HEK293 (cell line): ENCODE results near the gene MXD4.
A peak's percentile ranks its signal among the peaks of the same experiment; 100 is the strongest.

Experiments
- CTCF ChIA-PET: fragments of 350-600 bp; formaldehyde crosslinking; extraction: SDS; loops from one replicate; lab custom pipeline; 2021; ENCODE audit warnings: antibody characterized with exemption; lab: Yijun Ruan, JAX
- POLR2A ChIA-PET: fragments of 300-600 bp; formaldehyde crosslinking; extraction: SDS; loops from one replicate; lab custom pipeline; 2020; ENCODE audit warnings: antibody characterized with exemption, inconsistent platforms; lab: Yijun Ruan, JAX
- H3K27ac ChIP-seq: fragments of 200-500 bp; sonication (Bioruptor generic); 2 replicates; pipeline ENCODE4 v1.5.1; 2014; ENCODE audit warnings: low read depth, low read length, control low read depth, inconsistent platforms; ENCODE audit errors: extremely low read depth
- H3K36me3 ChIP-seq, 2 experiments: fragments of 200-500 bp in 1 of 2; sonication (Bioruptor generic) in 1 of 2; 1 replicate in 1 of 2; 2 replicates in 1 of 2; pipeline ENCODE4 v1.5.1; 2014 to 2017; ENCODE audit warnings: inconsistent platforms in 2 of 2, low read length in 2 of 2; ENCODE audit not compliant: control insufficient read depth in 2 of 2, insufficient read depth in 1 of 2
- H3K4me1 ChIP-seq: fragments of 200-500 bp; sonication (Bioruptor generic); 2 replicates; pipeline ENCODE4 v1.5.1; 2014; ENCODE audit warnings: mild to moderate bottlenecking, low read length, inconsistent platforms; ENCODE audit not compliant: control insufficient read depth, insufficient read depth
- H3K4me3 ChIP-seq: 2 replicates; pipeline ENCODE4 v1.5.1; 2011; ENCODE audit warnings: low read depth, mild to moderate bottlenecking, control low read depth, low read length, moderate library complexity
- H3K9me3 ChIP-seq: fragments of 200-500 bp; sonication (Bioruptor generic); 2 replicates; pipeline ENCODE4 v1.5.1; 2014; ENCODE audit warnings: low read depth, low read length, inconsistent platforms; ENCODE audit not compliant: control insufficient read depth, insufficient read depth
- AEBP2 ChIP-seq: fragments of 450-650 bp; formaldehyde crosslinking; IDR thresholded peaks from 2 replicates; pipeline ENCODE4 v1.5.1; 2016; ENCODE audit warnings: missing biosample characterization, missing genetic modification characterization, borderline replicate concordance
- GFI1B ChIP-seq: fragments of 450-650 bp; formaldehyde crosslinking; IDR thresholded peaks from 2 replicates; pipeline ENCODE4 v1.5.1; 2016; ENCODE audit warnings: missing biosample characterization, missing genetic modification characterization
- GLIS1 ChIP-seq: fragments of 450-650 bp; formaldehyde crosslinking; IDR thresholded peaks from 2 replicates; pipeline ENCODE4 v1.5.1; 2016; ENCODE audit warnings: missing biosample characterization, missing genetic modification characterization
- INSM2 ChIP-seq: fragments of 450-650 bp; formaldehyde crosslinking; IDR thresholded peaks from 2 replicates; pipeline ENCODE4 v1.5.1; 2016; ENCODE audit warnings: missing biosample characterization, missing genetic modification characterization
- PRDM10 ChIP-seq: fragments of 450-650 bp; formaldehyde crosslinking; IDR thresholded peaks from 2 replicates; pipeline ENCODE4 v1.5.1; 2016; ENCODE audit warnings: missing biosample characterization, missing genetic modification characterization
- PRDM4 ChIP-seq: fragments of 450-650 bp; formaldehyde crosslinking; IDR thresholded peaks from 2 replicates; pipeline ENCODE4 v1.5.1; 2017; ENCODE audit warnings: missing biosample characterization, missing genetic modification characterization
- SCRT1 ChIP-seq: fragments of 450-650 bp; formaldehyde crosslinking; IDR thresholded peaks from 2 replicates; pipeline ENCODE4 v1.5.1; 2016; ENCODE audit warnings: missing biosample characterization, missing genetic modification characterization, borderline replicate concordance
- TCF7L2 ChIP-seq: IDR thresholded peaks from 2 replicates; pipeline ENCODE4 v1.6.1; 2011; ENCODE audit warnings: low read depth, mild to moderate bottlenecking, inconsistent platforms, low read length, moderate library complexity, borderline replicate concordance
- ZBTB11 ChIP-seq: fragments of 450-650 bp; formaldehyde crosslinking; conservative IDR thresholded peaks from 2 replicates; pipeline ENCODE4 v1.5.1; 2016; ENCODE audit warnings: low read depth, missing biosample characterization, missing genetic modification characterization
- ZBTB8A ChIP-seq: fragments of 450-650 bp; formaldehyde crosslinking; IDR thresholded peaks from 2 replicates; pipeline ENCODE4 v1.5.1; 2016; ENCODE audit warnings: missing biosample characterization, missing genetic modification characterization
- ZEB2 ChIP-seq: fragments of 450-650 bp; formaldehyde crosslinking; IDR thresholded peaks from 2 replicates; pipeline ENCODE4 v1.5.1; 2016; ENCODE audit warnings: missing biosample characterization, missing genetic modification characterization
- ZFP41 ChIP-seq: fragments of 450-650 bp; formaldehyde crosslinking; IDR thresholded peaks from 2 replicates; pipeline ENCODE4 v1.5.1; 2016; ENCODE audit warnings: missing biosample characterization, missing genetic modification characterization, borderline replicate concordance
- ZNF121 ChIP-seq: fragments of 450-650 bp; formaldehyde crosslinking; IDR thresholded peaks from 2 replicates; pipeline ENCODE4 v1.5.1; 2016; ENCODE audit warnings: missing biosample characterization, missing genetic modification characterization
- ZNF544 ChIP-seq: fragments of 450-650 bp; formaldehyde crosslinking; IDR thresholded peaks from 2 replicates; pipeline ENCODE4 v1.5.0; 2017; ENCODE audit warnings: missing biosample characterization, missing genetic modification characterization
- ZNF585B ChIP-seq: fragments of 450-650 bp; formaldehyde crosslinking; IDR thresholded peaks from 2 replicates; pipeline ENCODE4 v1.5.1; 2016; ENCODE audit warnings: missing biosample characterization, missing genetic modification characterization
- ZNF624 ChIP-seq: fragments of 450-650 bp; formaldehyde crosslinking; IDR thresholded peaks from 2 replicates; pipeline ENCODE4 v1.5.1; 2017; ENCODE audit warnings: missing biosample characterization, missing genetic modification characterization
- ZNF626 ChIP-seq: fragments of 450-650 bp; sonication (Bioruptor Pico); formaldehyde crosslinking; IDR thresholded peaks from 2 replicates; pipeline ENCODE4 v1.5.1; 2018; ENCODE audit warnings: missing biosample characterization, missing genetic modification characterization, inconsistent platforms
- ZNF658 ChIP-seq: fragments of 450-650 bp; formaldehyde crosslinking; IDR thresholded peaks from 2 replicates; pipeline ENCODE4; 2016; ENCODE audit warnings: missing biosample characterization, missing genetic modification characterization
- ZNF785 ChIP-seq: fragments of 450-650 bp; formaldehyde crosslinking; IDR thresholded peaks from 2 replicates; pipeline ENCODE4 v1.5.1; 2016; ENCODE audit warnings: missing biosample characterization, missing genetic modification characterization
- ZNF792 ChIP-seq: fragments of 450-650 bp; formaldehyde crosslinking; IDR thresholded peaks from 2 replicates; pipeline ENCODE4 v1.5.1; 2016; ENCODE audit warnings: missing biosample characterization, missing genetic modification characterization
- ZNF843 ChIP-seq: fragments of 450-650 bp; formaldehyde crosslinking; IDR thresholded peaks from 2 replicates; pipeline ENCODE4 v1.5.1; 2016; ENCODE audit warnings: missing biosample characterization, missing genetic modification characterization

The MXD4 gene

GRCh38 chr4:2241410-2242353 lies 20.2 kb downstream of the MXD4 start, which contains the start of the genes HAUS3 and POLN:
TSS of gene HAUS3 (minus strand) at chr4:2242121. CDS start at chr4:2240946, 1,175 bp downstream.
TSS of gene POLN (minus strand) at chr4:2242121. CDS start at chr4:2229231, 12,890 bp downstream.
- Histone ChIP-seq H3K36me3 (peaks cover 0 to 33% of the 10 kb centered on the region in 2 experiments; a peak in 1 of 3 replicates), H3K9me3 (no peaks in the 10 kb centered on the region), H3K4me1 (no peaks in the 10 kb centered on the region; the same call in 1 of the 2 replicates), H3K4me3 (peak within 1 kb of the TSS; percentile 81), H3K27ac (peak within 1 kb of the TSS; percentile 53)
- ChIA-PET CTCF (interaction anchor here (2.8 kb wide), 1 partner anchor 21 kb away, joined by 10 read pairs; no protein-coding TSS in a partner anchor), POLR2A (interaction anchor here (0.6 to 1.4 kb wide), 9 partner anchors 9 to 383 kb away, joined by 3 to 7 read pairs (median 4); partner anchors contain the start of genes FAM193A, MXD4 and RNF4)
- no peak for TF ChIP-seq ZNF785 (tag by site-specific recombination)
- TF ChIP-seq AEBP2 (tag by site-specific recombination): no peak
- no peak for TF ChIP-seq ZFP41 (tag by site-specific recombination)
- peak; percentile 46; the same call in 1 of the 2 replicates for TF ChIP-seq ZNF843
- no peak for TF ChIP-seq SCRT1 (tag by site-specific recombination)
- TF ChIP-seq ZBTB8A (tag by site-specific recombination): peak; percentile 98
- TF ChIP-seq ZNF585B (tag by site-specific recombination): no peak
- TF ChIP-seq ZNF121 (tag by site-specific recombination): peak; percentile 33; the same call in 1 of the 2 replicates
- TF ChIP-seq GFI1B: no peak
- no peak for TF ChIP-seq ZNF658 (tag by site-specific recombination)
- TF ChIP-seq ZNF626 (tag by site-specific recombination): no peak
- 0 out of 2 replicates have a peak, but pooled peaks have one; percentile 38 for TF ChIP-seq INSM2
- 0 out of 2 replicates have a peak, but pooled peaks have one; percentile 21 for TF ChIP-seq ZBTB11
- TF ChIP-seq ZNF792: no peak
- peak; percentile 73 for TF ChIP-seq ZEB2
- peak; percentile 39 for TF ChIP-seq GLIS1 (tag by site-specific recombination)
- TF ChIP-seq PRDM4 (tag by site-specific recombination): no peak
- no peak for TF ChIP-seq ZNF544
- TF ChIP-seq ZNF624: no peak
- TF ChIP-seq TCF7L2: no peak
- peak; percentile 98 for TF ChIP-seq PRDM10 (tag by site-specific recombination)
